Panc1 (cell line): ENCODE results near the gene GADD45G. TPM values are rescaled to one million over a fixed set of nuclear protein-coding genes. Genes with fewer than 3 reads are reported as not detected.

Source experiments
- ATAC-seq: fragments of 200-7000 bp; cut with Tn5 transposase; 2 replicates; pipeline ENCODE4 v1.9.1; 2020; ENCODE audit warnings: mild to moderate bottlenecking, moderate library complexity
- BruUV-seq: library from RNA; stranded (reverse); fragments of 400-500 nt; replicated peaks from 2 replicates; lab custom pipeline; 2021; lab: Mats Ljungman, UMichigan
- CTCF ChIA-PET: fragments of 300-600 bp; sonication (Branson Sonifier 250); formaldehyde crosslinking; loops from one replicate; lab custom pipeline; 2022; ENCODE audit warnings: antibody characterized with exemption; lab: Charles Lee
- POLR2A ChIA-PET: fragments of 300-600 bp; sonication (Branson Sonifier 250); formaldehyde crosslinking; loops from one replicate; lab custom pipeline; 2022; ENCODE audit warnings: antibody characterized with exemption; lab: Charles Lee
- DNase-seq: peaks from one replicate; pipeline ENCODE4 v3.0.0-alpha.2; 2010; ENCODE audit warnings: low read depth, low spot score
- H3K27ac ChIP-seq: 2 replicates; pipeline ENCODE4 v1.5.1; 2011; ENCODE audit warnings: mild to moderate bottlenecking, low read length, inconsistent platforms
- H3K27me3 ChIP-seq: fragments of 200-500 bp; sonication (Bioruptor generic); 2 replicates; pipeline ENCODE4 v1.6.0; 2014; ENCODE audit warnings: low read length, inconsistent platforms; ENCODE audit not compliant: control insufficient read depth, insufficient read depth
- H3K36me3 ChIP-seq: fragments of 200-500 bp; sonication (Bioruptor generic); 2 replicates; pipeline ENCODE4 v1.5.1; 2014; ENCODE audit warnings: inconsistent platforms, mild to moderate bottlenecking, low read length, moderate library complexity; ENCODE audit not compliant: control insufficient read depth, insufficient read depth
- H3K4me1 ChIP-seq: 2 replicates; pipeline ENCODE4 v1.5.1; 2011; ENCODE audit warnings: inconsistent platforms, mild to moderate bottlenecking, low read length, moderate library complexity; ENCODE audit not compliant: control insufficient read depth, insufficient read depth
- H3K4me3 ChIP-seq, 2 experiments: 2 replicates each; pipeline ENCODE4 v1.5.1; 2011 to 2012; ENCODE audit warnings: low read depth in 2 of 2, low read length in 2 of 2, mild to moderate bottlenecking in 2 of 2, inconsistent platforms in 1 of 2, moderate library complexity in 1 of 2
- H3K9me3 ChIP-seq: fragments of 200-500 bp; sonication (Bioruptor generic); 2 replicates; pipeline ENCODE4 v1.5.1; 2014; ENCODE audit warnings: low read depth, mild to moderate bottlenecking, inconsistent platforms, low read length, moderate library complexity; ENCODE audit not compliant: control insufficient read depth, insufficient read depth
- POLR2AphosphoS5 ChIP-seq: IDR thresholded peaks from 2 replicates; pipeline ENCODE4 v1.6.1; 2012; ENCODE audit warnings: mild to moderate bottlenecking, low read depth, low read length, moderate library complexity
- SIN3A ChIP-seq: IDR thresholded peaks from 2 replicates; pipeline ENCODE4 v1.6.1; 2012; ENCODE audit warnings: low read depth, mild to moderate bottlenecking, low read length, moderate library complexity, borderline replicate concordance; ENCODE audit not compliant: insufficient read depth
- TCF7L2 ChIP-seq: IDR thresholded peaks from 2 replicates; pipeline ENCODE4 v1.6.1; 2011; ENCODE audit warnings: mild to moderate bottlenecking, low read depth, low read length, inconsistent platforms
- in situ Hi-C: cut with HindIII; loops from 2 replicates; pipeline ENCODE4 v1.10.0; 2016; ENCODE audit warnings: low sequenced_read_pairs, low pct_unique_long_range_greater_than_20kb
- intact Hi-C: fragments of 100-400 bp; cut with micrococcal nuclease; formaldehyde crosslinking; loops from one replicate; pipeline ENCODE4 v1.10.0; 2022; ENCODE audit not compliant: unreplicated experiment
- total RNA-seq: library from RNA; stranded (reverse); gene quantifications from one replicate; pipeline ENCODE4 v1.2.1, GENCODE V29; 2021; ENCODE audit not compliant: unreplicated experiment
- TF ChIP-seq, protein P1 (sequence below), 2 experiments: IDR thresholded peaks; 2 replicates each; pipeline ENCODE4 v1.6.1; 2011 to 2012; ENCODE audit warnings: low read depth in 2 of 2, control low read depth in 1 of 2, low read length in 1 of 2, mild to moderate bottlenecking in 1 of 2, moderate library complexity in 1 of 2; ENCODE audit not compliant: insufficient read depth in 1 of 2
- TF ChIP-seq, protein P2 (sequence below): fragments of 450-650 bp; IDR thresholded peaks from 2 replicates; pipeline ENCODE4 v1.5.1; 2017; ENCODE audit warnings: mild to moderate bottlenecking

Gene GADD45G
- total RNA-seq, 1 experiment from 2014 or later = 1.2 TPM

DNA sequence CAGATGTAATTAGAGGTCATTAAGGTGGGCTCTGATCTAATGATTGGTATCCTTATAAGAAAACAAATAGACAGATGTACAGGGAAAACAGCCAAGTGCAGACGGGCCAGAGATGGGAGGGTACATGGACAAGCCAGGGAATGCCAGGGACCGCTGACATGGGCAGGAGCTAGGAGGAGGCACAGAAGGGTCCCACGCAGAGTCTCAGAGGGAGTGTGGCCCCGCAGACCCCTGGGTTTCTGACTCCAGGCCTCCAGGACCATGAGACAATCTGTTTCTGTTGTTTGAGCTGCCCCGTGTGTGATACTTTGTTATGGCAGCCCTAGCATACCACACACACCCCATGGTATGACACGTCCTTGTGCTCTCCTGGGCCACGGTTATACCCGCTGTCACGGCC lies 29.1 kb downstream of the GADD45G start:
- Histone ChIP-seq H3K36me3 (no peaks in the 10 kb centered on the region), H3K27me3 (no peaks in the 10 kb centered on the region), H3K4me3 (no peak overlapping the region), H3K4me1 (no peaks in the 10 kb centered on the region), H3K27ac (no peak overlapping the region), H3K9me3 (no peaks in the 10 kb centered on the region)
- ATAC-seq (no peak), DNase-seq (no peak)
- ChIA-PET CTCF (no interaction called here), POLR2A (no interaction called here)
- intact Hi-C loops (no loop called here), in situ Hi-C loops (no loop called here)
- BruUV-seq = no TSS peak
- TF ChIP-seq, protein P1, sequence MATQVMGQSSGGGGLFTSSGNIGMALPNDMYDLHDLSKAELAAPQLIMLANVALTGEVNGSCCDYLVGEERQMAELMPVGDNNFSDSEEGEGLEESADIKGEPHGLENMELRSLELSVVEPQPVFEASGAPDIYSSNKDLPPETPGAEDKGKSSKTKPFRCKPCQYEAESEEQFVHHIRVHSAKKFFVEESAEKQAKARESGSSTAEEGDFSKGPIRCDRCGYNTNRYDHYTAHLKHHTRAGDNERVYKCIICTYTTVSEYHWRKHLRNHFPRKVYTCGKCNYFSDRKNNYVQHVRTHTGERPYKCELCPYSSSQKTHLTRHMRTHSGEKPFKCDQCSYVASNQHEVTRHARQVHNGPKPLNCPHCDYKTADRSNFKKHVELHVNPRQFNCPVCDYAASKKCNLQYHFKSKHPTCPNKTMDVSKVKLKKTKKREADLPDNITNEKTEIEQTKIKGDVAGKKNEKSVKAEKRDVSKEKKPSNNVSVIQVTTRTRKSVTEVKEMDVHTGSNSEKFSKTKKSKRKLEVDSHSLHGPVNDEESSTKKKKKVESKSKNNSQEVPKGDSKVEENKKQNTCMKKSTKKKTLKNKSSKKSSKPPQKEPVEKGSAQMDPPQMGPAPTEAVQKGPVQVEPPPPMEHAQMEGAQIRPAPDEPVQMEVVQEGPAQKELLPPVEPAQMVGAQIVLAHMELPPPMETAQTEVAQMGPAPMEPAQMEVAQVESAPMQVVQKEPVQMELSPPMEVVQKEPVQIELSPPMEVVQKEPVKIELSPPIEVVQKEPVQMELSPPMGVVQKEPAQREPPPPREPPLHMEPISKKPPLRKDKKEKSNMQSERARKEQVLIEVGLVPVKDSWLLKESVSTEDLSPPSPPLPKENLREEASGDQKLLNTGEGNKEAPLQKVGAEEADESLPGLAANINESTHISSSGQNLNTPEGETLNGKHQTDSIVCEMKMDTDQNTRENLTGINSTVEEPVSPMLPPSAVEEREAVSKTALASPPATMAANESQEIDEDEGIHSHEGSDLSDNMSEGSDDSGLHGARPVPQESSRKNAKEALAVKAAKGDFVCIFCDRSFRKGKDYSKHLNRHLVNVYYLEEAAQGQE (IDR thresholded peaks at IDR 0.05; ENCODE audit: insufficient read depth in 1 of 2, low read depth in 2 of 2, low read length in 1 of 2) = no peak
- TF ChIP-seq POLR2AphosphoS5 (no peak), SIN3A (no peak), TCF7L2 (no peak)
- TF ChIP-seq, protein P2, sequence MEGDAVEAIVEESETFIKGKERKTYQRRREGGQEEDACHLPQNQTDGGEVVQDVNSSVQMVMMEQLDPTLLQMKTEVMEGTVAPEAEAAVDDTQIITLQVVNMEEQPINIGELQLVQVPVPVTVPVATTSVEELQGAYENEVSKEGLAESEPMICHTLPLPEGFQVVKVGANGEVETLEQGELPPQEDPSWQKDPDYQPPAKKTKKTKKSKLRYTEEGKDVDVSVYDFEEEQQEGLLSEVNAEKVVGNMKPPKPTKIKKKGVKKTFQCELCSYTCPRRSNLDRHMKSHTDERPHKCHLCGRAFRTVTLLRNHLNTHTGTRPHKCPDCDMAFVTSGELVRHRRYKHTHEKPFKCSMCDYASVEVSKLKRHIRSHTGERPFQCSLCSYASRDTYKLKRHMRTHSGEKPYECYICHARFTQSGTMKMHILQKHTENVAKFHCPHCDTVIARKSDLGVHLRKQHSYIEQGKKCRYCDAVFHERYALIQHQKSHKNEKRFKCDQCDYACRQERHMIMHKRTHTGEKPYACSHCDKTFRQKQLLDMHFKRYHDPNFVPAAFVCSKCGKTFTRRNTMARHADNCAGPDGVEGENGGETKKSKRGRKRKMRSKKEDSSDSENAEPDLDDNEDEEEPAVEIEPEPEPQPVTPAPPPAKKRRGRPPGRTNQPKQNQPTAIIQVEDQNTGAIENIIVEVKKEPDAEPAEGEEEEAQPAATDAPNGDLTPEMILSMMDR = no peak

DNA sequence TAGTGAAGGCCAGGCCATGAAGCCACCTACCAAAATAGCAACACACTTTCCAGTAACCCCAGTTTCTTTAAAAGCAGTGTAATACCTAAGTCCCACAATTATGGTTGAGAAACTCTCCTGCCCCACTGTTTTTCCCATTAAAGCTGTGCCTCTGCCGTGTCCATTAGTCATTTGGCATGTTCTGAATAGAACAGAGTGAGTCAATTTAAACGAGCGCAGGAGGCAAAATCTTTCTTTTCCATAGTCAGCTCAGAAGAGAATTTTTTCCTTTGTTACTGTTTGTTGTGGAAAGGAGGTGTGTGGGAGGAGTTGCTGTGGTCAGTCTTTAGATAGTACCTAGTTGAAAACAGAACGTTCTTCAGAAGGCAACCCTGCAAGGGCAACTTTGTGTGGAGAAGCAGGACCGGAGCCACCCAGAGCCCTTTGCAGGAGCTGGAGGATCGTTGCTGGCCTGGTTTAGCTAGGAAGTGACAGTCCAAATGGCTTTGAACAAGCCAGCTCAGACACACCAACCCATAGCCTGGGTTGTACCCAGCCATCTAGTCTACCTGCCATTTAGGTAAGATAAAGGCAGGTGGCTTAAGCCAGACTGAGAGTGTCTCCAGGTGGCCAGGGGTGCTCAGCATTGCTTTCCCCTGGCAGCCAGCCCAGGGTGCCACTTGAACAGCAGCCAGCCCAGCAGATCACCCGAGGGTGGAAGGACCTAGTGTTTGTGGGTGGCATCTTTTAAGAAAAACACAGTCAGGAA lies 30.4 kb downstream of the GADD45G start:
- CTCF ChIA-PET = no interaction called here

More for the DNA sequence above, 30.4 kb downstream of the GADD45G start:
- Histone ChIP-seq H3K9me3 (no peaks in the 10 kb centered on the region), H3K27ac (no peak overlapping the region), H3K27me3 (no peaks in the 10 kb centered on the region), H3K4me1 (no peaks in the 10 kb centered on the region), H3K36me3 (no peaks in the 10 kb centered on the region), H3K4me3 (no peak overlapping the region)
- POLR2A ChIA-PET = no interaction called here
- DNase-seq (no peak), ATAC-seq (no peak)
- TF ChIP-seq, protein P1 (IDR thresholded peaks at IDR 0.05; ENCODE audit: insufficient read depth in 1 of 2, low read depth in 2 of 2, low read length in 1 of 2) = no peak
- TF ChIP-seq POLR2AphosphoS5 (no peak), SIN3A (no peak), TCF7L2 (no peak)
- TF ChIP-seq, protein P2 = no peak
- in situ Hi-C loops (no loop called here), intact Hi-C loops (no loop called here)
- BruUV-seq = no TSS peak
